HepG2 (cell line): ENCODE measurements around the gene BMP8A. TPM values are rescaled to one million over a fixed set of nuclear protein-coding genes. Genes with fewer than 3 reads are reported as not detected.

Experiments used
- ARID3A ChIP-seq: IDR thresholded peaks from 2 replicates; pipeline ENCODE4 v1.6.1; 2012; ENCODE audit warnings: low read depth, low read length, improper control_type of control experiment
- DPF2 ChIP-seq: sonication (generic); formaldehyde crosslinking; IDR thresholded peaks from 2 replicates; pipeline ENCODE4 v1.4.0; 2020; ENCODE audit warnings: mild to moderate bottlenecking, low read depth, missing genetic modification reagents, borderline replicate concordance
- EP300 ChIP-seq, 3 experiments: sonication (generic) in 1 of 3; formaldehyde crosslinking in 1 of 3; IDR thresholded peaks; 2 replicates each; pipeline versions ENCODE4 v1.5.1 to v1.6.1; 2011 to 2020; ENCODE audit warnings: low read depth in 2 of 3, low read length in 2 of 3, borderline replicate concordance in 1 of 3, improper control_type of control experiment in 1 of 3, mild to moderate bottlenecking in 1 of 3, missing genetic modification reagents in 1 of 3, moderate library complexity in 1 of 3
- GLI4 ChIP-seq: sonication (generic); formaldehyde crosslinking; IDR thresholded peaks from 2 replicates; pipeline ENCODE4 v1.5.1; 2020; ENCODE audit warnings: missing genetic modification reagents, mild to moderate bottlenecking, moderate library complexity, borderline replicate concordance
- HOXA3 ChIP-seq: sonication (generic); formaldehyde crosslinking; IDR thresholded peaks from 2 replicates; pipeline ENCODE4 v1.5.0; 2020; ENCODE audit warnings: missing genetic modification reagents
- ISL2 ChIP-seq: sonication (generic); formaldehyde crosslinking; IDR thresholded peaks from 2 replicates; pipeline ENCODE4 v1.5.0; 2020; ENCODE audit warnings: missing genetic modification reagents
- MAZ ChIP-seq, 2 experiments: sonication (generic) in 1 of 2; formaldehyde crosslinking in 1 of 2; IDR thresholded peaks; 2 replicates each; pipeline versions ENCODE4 v1.5.0 to v1.6.1; 2012 to 2020; ENCODE audit warnings: low read depth in 2 of 2, mild to moderate bottlenecking in 2 of 2, borderline replicate concordance in 1 of 2, improper control_type of control experiment in 1 of 2, low read length in 1 of 2, missing genetic modification reagents in 1 of 2, moderate library complexity in 1 of 2
- RARA ChIP-seq: IDR thresholded peaks from 2 replicates; pipeline ENCODE4 v1.6.1; 2016; ENCODE audit warnings: missing genetic modification reagents, missing compliant biosample characterization
- RBFOX2 ChIP-seq: fragments of 200-400 bp; formaldehyde crosslinking; IDR thresholded peaks from 2 replicates; pipeline ENCODE4 v1.6.1; 2017; ENCODE audit warnings: low read depth, mild to moderate bottlenecking, low read length
- SALL1 ChIP-seq: sonication (generic); formaldehyde crosslinking; IDR thresholded peaks from 2 replicates; pipeline ENCODE4 v1.8.0; 2022; ENCODE audit warnings: mild to moderate bottlenecking, missing genetic modification reagents
- SPEN ChIP-seq: sonication (generic); formaldehyde crosslinking; IDR thresholded peaks from 2 replicates; pipeline ENCODE4 v1.5.1; 2020; ENCODE audit warnings: low read depth, mild to moderate bottlenecking, missing genetic modification reagents
- ZNF12 ChIP-seq: sonication (generic); formaldehyde crosslinking; IDR thresholded peaks from 2 replicates; pipeline ENCODE4 v1.5.0; 2020; ENCODE audit warnings: missing genetic modification reagents
- ZNF136 ChIP-seq: sonication (generic); formaldehyde crosslinking; IDR thresholded peaks from 2 replicates; pipeline ENCODE4 v1.8.1; 2022; ENCODE audit warnings: low read depth, mild to moderate bottlenecking, moderate library complexity, missing genetic modification reagents
- ZNF318 ChIP-seq: sonication (generic); formaldehyde crosslinking; IDR thresholded peaks from 2 replicates; pipeline ENCODE4 v1.4.0; 2020; ENCODE audit warnings: mild to moderate bottlenecking, missing genetic modification reagents
- ZNF782 ChIP-seq: sonication (generic); formaldehyde crosslinking; IDR thresholded peaks from 2 replicates; pipeline ENCODE4 v1.4.0; 2020; ENCODE audit warnings: missing genetic modification reagents, mild to moderate bottlenecking, borderline replicate concordance
- polyA plus RNA-seq, 8 experiments: library from polyadenylated mRNA; depleted of rRNA in 3 of 8; stranded (reverse) in 7 of 8; unstranded in 1 of 8; fragments of >200 nt; fragmentation: Illumina TruSeq in 4 of 8; extraction: Trizol in 4 of 8; gene quantifications; 2 replicates each; pipeline versions ENCODE4 v1.2.1 to v1.2.3, GENCODE V29; 2011 to 2016; ENCODE audit warnings: low read depth in 4 of 8, missing spikeins in 1 of 8, mixed read lengths in 1 of 8; ENCODE audit not compliant: insufficient read depth in 1 of 8
- total RNA-seq, 5 experiments: library from RNA; depleted of rRNA; stranded (reverse); fragments of >200 nt; fragmentation: Illumina TruSeq; extraction: Trizol; gene quantifications; 2 replicates each; pipeline ENCODE4 v1.2.3, GENCODE V29; 2016; ENCODE audit warnings: low read depth in 1 of 5
- TF ChIP-seq, protein P1 (sequence below): sonication (generic); formaldehyde crosslinking; IDR thresholded peaks from 2 replicates; pipeline ENCODE4 v1.5.0; 2020; ENCODE audit warnings: missing genetic modification reagents, mild to moderate bottlenecking, borderline replicate concordance

The BMP8A gene
- total and polyA plus RNA-seq, 2 of the 13 experiments (the other 11 are each of a cell fraction or from before 2014, with no cell fraction given): 0.05 TPM; not detected in 1

- 0 out of 4 replicates have a peak, but pooled peaks of 1 of the 2 experiments have one; percentile 40 for TF ChIP-seq EP300 (IDR thresholded peaks at IDR 0.05; ENCODE audit: low read depth in 2 of 2, low read length in 2 of 2)
- TF ChIP-seq EP300 (CRISPR knock-in tag; IDR thresholded peaks at IDR 0.05; ENCODE audit: borderline replicate concordance): no peak
- TF ChIP-seq ZNF12: no peak
- no peak for TF ChIP-seq GLI4 (CRISPR knock-in tag)
- peak; percentile 59 for TF ChIP-seq RBFOX2
- no peak for TF ChIP-seq ZNF782
- peak; percentile 48; the same call in 1 of the 2 replicates for TF ChIP-seq HOXA3 (CRISPR knock-in tag)
- peak; percentile 28; the same call in 1 of the 2 replicates for TF ChIP-seq RARA (CRISPR knock-in tag)
- peak; percentile 32; the same call in 1 of the 2 replicates for TF ChIP-seq ARID3A
- TF ChIP-seq DPF2 (CRISPR knock-in tag): no peak; the same call in 1 of the 2 replicates
- no peak for TF ChIP-seq ZNF318 (CRISPR knock-in tag)
- TF ChIP-seq, protein P1, sequence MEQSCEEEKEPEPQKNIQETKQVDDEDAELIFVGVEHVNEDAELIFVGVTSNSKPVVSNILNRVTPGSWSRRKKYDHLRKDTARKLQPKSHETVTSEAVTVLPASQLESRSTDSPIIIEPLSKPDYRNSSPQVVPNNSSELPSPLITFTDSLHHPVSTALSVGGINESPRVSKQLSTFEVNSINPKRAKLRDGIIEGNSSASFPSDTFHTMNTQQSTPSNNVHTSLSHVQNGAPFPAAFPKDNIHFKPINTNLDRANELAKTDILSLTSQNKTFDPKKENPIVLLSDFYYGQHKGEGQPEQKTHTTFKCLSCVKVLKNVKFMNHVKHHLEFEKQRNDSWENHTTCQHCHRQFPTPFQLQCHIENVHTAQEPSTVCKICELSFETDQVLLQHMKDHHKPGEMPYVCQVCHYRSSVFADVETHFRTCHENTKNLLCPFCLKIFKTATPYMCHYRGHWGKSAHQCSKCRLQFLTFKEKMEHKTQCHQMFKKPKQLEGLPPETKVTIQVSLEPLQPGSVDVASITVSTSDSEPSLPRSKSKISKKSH (CRISPR knock-in tag): no peak
- TF ChIP-seq ZNF136: no peak
- TF ChIP-seq SALL1: peak; percentile 68; the same call in 1 of the 2 replicates
- peak; percentile 47; the same call in 1 of the 2 replicates for TF ChIP-seq SPEN (CRISPR knock-in tag)
- TF ChIP-seq ISL2 (CRISPR knock-in tag): peak; percentile 51; the same call in 1 of the 2 replicates
- 0 out of 2 replicates have a peak, but pooled peaks have one; percentile 17 for TF ChIP-seq MAZ (IDR thresholded peaks at IDR 0.05; ENCODE audit: borderline replicate concordance, low read depth, low read length)
- TF ChIP-seq MAZ (CRISPR knock-in tag; IDR thresholded peaks at IDR 0.05; ENCODE audit: low read depth): no peak
Observed at GRCh38 chr1:39566441-39567137, 75.2 kb downstream of the BMP8A start (continued).
